Mesothelial cell of epicardium (in vitro differentiated cells): ENCODE measurements around the gene ZNF648. TPM values are rescaled to one million over a fixed set of nuclear protein-coding genes. Genes with fewer than 3 reads are reported as not detected.

Experiments used
- DNase-seq, 2 experiments: peaks; one replicate each; pipeline ENCODE4 v3.0.0; 2021; ENCODE audit warnings: low spot score in 2 of 2; ENCODE audit not compliant: unreplicated experiment in 2 of 2
- H3K27ac Mint-ChIP-seq: 2 replicates; pipeline ENCODE4 v1.8.0; 2021; ENCODE audit warnings: mixed read lengths
- H3K27me3 Mint-ChIP-seq: 2 replicates; pipeline ENCODE4 v1.8.0; 2021; ENCODE audit warnings: low read depth, mixed read lengths
- H3K36me3 Mint-ChIP-seq: 2 replicates; pipeline ENCODE4 v1.8.0; 2021; ENCODE audit warnings: mixed read lengths
- H3K4me1 Mint-ChIP-seq: 2 replicates; pipeline ENCODE4 v1.8.0; 2021; ENCODE audit warnings: mixed read lengths
- H3K4me3 Mint-ChIP-seq: 2 replicates; pipeline ENCODE4 v1.8.0; 2021; ENCODE audit warnings: mild to moderate bottlenecking, moderate library complexity, mixed read lengths
- H3K9me3 Mint-ChIP-seq: 2 replicates; pipeline ENCODE4 v1.8.0; 2021; ENCODE audit warnings: mixed read lengths
- CTCF ChIP-seq: fragments of 200-600 bp; sonication (generic); IDR thresholded peaks from one replicate; pipeline ENCODE4 v1.5.0; 2021; ENCODE audit warnings: antibody characterized with exemption; ENCODE audit not compliant: unreplicated experiment
- total RNA-seq: library from RNA; stranded (reverse); gene quantifications from 3 replicates; pipeline ENCODE4 v1.2.1, GENCODE V29; 2021

The ZNF648 gene
- total RNA-seq, 1 donor from 2014 or later: 0.09 TPM

- Mint-ChIP-seq H3K4me1 (peaks cover 22% of the 10 kb centered on the region), H3K4me3 (peak overlapping the region; percentile 24), H3K9me3 (no peaks in the 10 kb centered on the region), H3K27me3 (no peaks in the 10 kb centered on the region), H3K27ac (peak overlapping the region; percentile 63), H3K36me3 (no peaks in the 10 kb centered on the region)
- peak; percentile 62 to 93 for DNase-seq
- TF ChIP-seq CTCF: peak; percentile 67
These were observed 23.2 kb upstream of the ZNF648 start for GRCh38 chr1:182084487-182085316.

- Mint-ChIP-seq H3K36me3 (no peaks in the 10 kb centered on the region), H3K9me3 (no peaks in the 10 kb centered on the region), H3K4me3 (no peak overlapping the region), H3K27ac (peak overlapping the region; percentile 32), H3K4me1 (peaks cover 22% of the 10 kb centered on the region), H3K27me3 (no peaks in the 10 kb centered on the region)
- DNase-seq: no peak
- TF ChIP-seq CTCF: no peak
These were observed 22.5 kb upstream of the ZNF648 start for GRCh38 chr1:182083851-182084486.

DNA sequence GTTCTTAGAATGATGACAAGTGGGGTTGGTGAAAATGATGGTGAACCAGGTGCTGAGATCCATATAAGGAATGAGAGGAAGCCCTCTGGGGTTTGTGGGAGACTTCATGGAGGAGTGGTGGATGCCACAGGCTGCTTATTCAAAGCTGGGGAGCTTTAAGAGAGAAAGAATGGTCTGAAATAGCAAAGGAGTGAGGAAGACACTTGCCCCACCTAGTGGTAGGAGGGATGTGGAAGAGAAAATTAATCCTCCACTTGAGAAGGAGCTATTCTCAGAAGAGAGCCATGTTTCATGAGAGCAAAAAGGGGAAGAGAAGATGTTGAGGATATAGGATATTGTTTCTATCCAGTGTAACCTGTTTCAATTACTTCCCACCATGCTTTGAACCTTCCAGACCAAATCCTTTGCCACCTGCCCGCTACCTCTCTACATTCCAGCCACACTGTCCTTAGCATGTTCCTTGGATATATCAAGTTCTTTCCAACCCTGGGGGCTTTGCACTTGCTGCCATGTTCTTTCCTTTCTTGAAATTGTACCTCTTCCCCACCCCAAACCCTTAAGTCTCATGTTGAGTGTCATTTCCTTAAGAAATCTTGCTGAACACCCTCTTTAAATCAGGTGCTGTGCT, 19.6 kb upstream of the ZNF648 start:
- DNase-seq: no peak
- no peaks in the 10 kb centered on the region for H3K36me3 Mint-ChIP-seq
- no peaks in the 10 kb centered on the region for H3K9me3 Mint-ChIP-seq
- H3K27me3 Mint-ChIP-seq: no peaks in the 10 kb centered on the region
- peaks cover 11% of the 10 kb centered on the region for H3K4me1 Mint-ChIP-seq
- H3K27ac Mint-ChIP-seq: no peak overlapping the region
- peak; percentile 74 for TF ChIP-seq CTCF
- H3K4me3 Mint-ChIP-seq: no peak overlapping the region

DNA sequence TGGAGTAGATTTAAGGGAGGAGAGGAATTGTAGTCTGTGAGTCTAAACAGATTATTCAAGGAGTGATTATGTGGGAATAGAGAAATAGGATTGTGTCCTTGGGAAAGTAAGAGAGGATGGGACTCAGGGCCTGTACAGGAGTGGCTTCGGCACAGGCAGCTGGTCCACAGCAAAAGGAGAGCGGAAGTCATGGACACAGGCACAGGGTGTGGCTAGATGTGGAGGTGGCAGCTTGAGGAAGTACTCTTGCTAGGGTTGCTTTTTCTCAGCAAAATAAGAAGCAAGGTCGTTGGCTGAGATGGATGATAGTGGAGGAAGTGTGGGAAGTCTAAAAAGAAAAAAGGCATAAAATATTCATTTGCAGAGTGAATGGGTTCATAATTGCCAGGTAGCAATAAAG, 18.5 kb upstream of the ZNF648 start:
- Mint-ChIP-seq H3K4me3 (no peak overlapping the region), H3K27me3 (peaks cover 1% of the 10 kb centered on the region), H3K27ac (no peak overlapping the region), H3K36me3 (no peaks in the 10 kb centered on the region), H3K9me3 (no peaks in the 10 kb centered on the region), H3K4me1 (peaks cover 10% of the 10 kb centered on the region)
- no peak for TF ChIP-seq CTCF
- DNase-seq: no peak

DNA sequence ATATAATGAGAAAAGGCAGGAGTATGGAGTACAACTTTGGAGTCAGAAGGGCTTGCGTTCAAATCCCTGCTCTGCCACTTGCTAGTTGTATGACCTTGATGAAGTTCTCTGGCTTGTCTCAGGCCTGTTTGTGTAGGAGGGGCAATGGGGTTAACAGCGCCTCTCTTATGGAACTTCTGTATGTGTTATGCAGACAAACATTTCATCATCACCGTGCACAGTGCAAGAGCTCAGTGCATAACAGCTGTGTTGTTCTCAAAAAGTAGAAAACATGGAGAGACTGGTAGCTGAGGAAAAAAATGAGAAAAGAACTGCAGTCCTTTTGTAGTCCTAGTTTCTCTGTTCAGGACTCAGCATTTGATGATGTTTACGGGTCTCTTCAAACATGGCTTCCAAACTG, 10.4 kb upstream of the ZNF648 start:
- TF ChIP-seq CTCF: no peak
- H3K4me3 Mint-ChIP-seq: no peak overlapping the region
- DNase-seq: no peak
- no peak overlapping the region for H3K27ac Mint-ChIP-seq
- H3K27me3 Mint-ChIP-seq: peaks cover 10% of the 10 kb centered on the region
- H3K36me3 Mint-ChIP-seq: no peaks in the 10 kb centered on the region
- no peaks in the 10 kb centered on the region for H3K9me3 Mint-ChIP-seq
- peaks cover 7% of the 10 kb centered on the region for H3K4me1 Mint-ChIP-seq
